Thyroid gland (tissue), 4 donors: ENCODE results near the gene MUS81. TPM values are rescaled to one million over a fixed set of nuclear protein-coding genes. Genes with fewer than 3 reads are reported as not detected.

ENCODE experiments used
- DNase-seq, 2 donors: peaks; one replicate each; pipeline ENCODE4 v3.0.0-alpha.2; 2019
- H3K27ac ChIP-seq, 3 donors: fragments of 200-600 bp; sonication (generic); 1 replicate in 2 of 3; 2 replicates in 1 of 3; pipeline ENCODE4 v1.5.1; 2016 to 2019; ENCODE audit warnings: mild to moderate bottlenecking in 1 of 3, moderate library complexity in 1 of 3
- H3K27me3 ChIP-seq: fragments of 200-600 bp; sonication (generic); one replicate; pipeline ENCODE4 v1.5.1; 2019
- H3K36me3 ChIP-seq, 2 donors: fragments of 200-600 bp; sonication (generic); one replicate each; pipeline ENCODE4 v1.5.1; 2016 to 2019
- H3K4me1 ChIP-seq, 2 donors: fragments of 200-600 bp; sonication (generic); one replicate each; pipeline ENCODE4 v1.5.1; 2017 to 2019
- H3K4me3 ChIP-seq, 3 donors: fragments of 200-600 bp; sonication (generic); replicated peaks in 1 of 3; 1 replicate in 2 of 3; 2 replicates in 1 of 3; pipeline ENCODE4 v1.5.1; 2016; ENCODE audit warnings: mild to moderate bottlenecking in 1 of 3
- H3K9me3 ChIP-seq: fragments of 200-600 bp; sonication (generic); one replicate; pipeline ENCODE4 v1.5.1; 2017
- CTCF ChIP-seq, 6 experiments: fragments of 200-600 bp in 3 of 6; fragments of 450-650 bp in 3 of 6; sonication (generic) in 3 of 6; IDR thresholded peaks; one replicate each; pipeline ENCODE4 v1.5.1; 2016 to 2019; ENCODE audit warnings: antibody characterized with exemption in 6 of 6, mild to moderate bottlenecking in 2 of 6, inconsistent platforms in 1 of 6, moderate library complexity in 1 of 6
- POLR2A ChIP-seq, 2 donors: fragments of 450-650 bp; IDR thresholded peaks; one replicate each; pipeline ENCODE4 v1.6.1; 2017; ENCODE audit warnings: antibody characterized with exemption in 2 of 2, mild to moderate bottlenecking in 2 of 2, moderate library complexity in 1 of 2
- WGBS, 2 donors: methylation state at CpG; one replicate each; pipeline ENCODE4 v1.1.5; 2017; 5-methylcytosine and 5-hydroxymethylcytosine counted together
- intact Hi-C: fragments of 100-400 bp; cut with DNase I; formaldehyde crosslinking; loops from one replicate; pipeline ENCODE4 v1.15.1; 2023
- total RNA-seq, 4 donors: library from RNA; depleted of rRNA; stranded (reverse); fragments of >200 nt; gene quantifications; one replicate each; pipeline ENCODE4 v1.2.3, GENCODE V29; 2016

The MUS81 gene
- total RNA-seq, 4 donors from 2014 or later: 31.8 to 61.9 (median 42.5) TPM

- TF ChIP-seq POLR2A (IDR thresholded peaks at IDR 0.05) (no peak), CTCF (IDR thresholded peaks at IDR 0.05) (peak in 1 of 6 experiments; percentile 16)
- no peak for DNase-seq
- WGBS, 2 donors: 20 to 21% methylated on average over 9 to 12 of the region's 14 CpGs
- Histone ChIP-seq H3K27me3 (no peaks in the 10 kb centered on the region), H3K4me1 (peaks cover 2 to 31% of the 10 kb centered on the region in 2 donors), H3K36me3 (no peaks in the 10 kb centered on the region), H3K27ac (no peak overlapping the region), H3K9me3 (no peaks in the 10 kb centered on the region), H3K4me3 (no peak overlapping the region)
- intact Hi-C loops: no loop called here
These were observed 51.7 kb downstream of the MUS81 start for GRCh38 chr11:65911682-65912568.

DNA sequence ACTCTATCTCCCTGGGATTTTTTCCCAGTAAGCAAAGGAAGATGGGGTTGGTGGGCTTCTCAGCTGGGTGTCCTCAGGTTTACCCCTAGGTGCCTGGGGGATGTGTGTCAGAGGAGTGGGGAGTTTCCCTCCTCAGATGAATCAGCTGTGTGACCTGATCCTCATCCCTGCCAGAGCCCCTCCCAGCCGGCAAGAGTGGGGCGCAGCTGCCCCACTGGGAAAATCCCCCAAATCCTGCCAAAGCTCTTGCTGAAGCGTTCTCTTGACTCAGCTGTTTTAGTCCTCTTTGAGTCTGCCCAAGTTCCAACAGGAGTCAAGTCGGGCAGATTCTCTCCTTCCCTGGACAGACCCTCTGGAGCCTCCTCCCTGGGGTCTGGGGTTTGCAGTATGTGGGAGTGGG lies 52.6 kb downstream of the MUS81 start:
- H3K4me3 ChIP-seq: no peak overlapping the region
- TF ChIP-seq POLR2A (IDR thresholded peaks at IDR 0.05) (no peak), CTCF (IDR thresholded peaks at IDR 0.05) (no peak)
- no peaks in the 10 kb centered on the region for H3K36me3 ChIP-seq
- H3K4me1 ChIP-seq: peaks cover 11 to 40% of the 10 kb centered on the region in 2 donors
- 67 to 70% methylated on average over 4 of the region's 4 CpGs for WGBS, 2 donors
- no peak for DNase-seq
- H3K27ac ChIP-seq: no peak overlapping the region
- H3K27me3 ChIP-seq: no peaks in the 10 kb centered on the region
- H3K9me3 ChIP-seq: no peaks in the 10 kb centered on the region
- intact Hi-C loops: no loop called here

GRCh38 chr11:65915101-65915820 lies 55.0 kb downstream of the MUS81 start:
- intact Hi-C loops: loop anchor here (5.0 kb wide), 1 partner anchor 47 kb away; the partner anchor contains the start of gene SART1
- peak overlapping the region in 2 of 3 donors; percentile 46 to 73 for H3K27ac ChIP-seq
- H3K4me3 ChIP-seq: no peak overlapping the region
- no peak for DNase-seq
- 54 to 56% methylated on average over 9 to 10 of the region's 10 CpGs for WGBS, 2 donors
- TF ChIP-seq CTCF (IDR thresholded peaks at IDR 0.05) (no peak), POLR2A (IDR thresholded peaks at IDR 0.05) (no peak)
- no peaks in the 10 kb centered on the region for H3K27me3 ChIP-seq
- no peaks in the 10 kb centered on the region for H3K36me3 ChIP-seq
- no peaks in the 10 kb centered on the region for H3K9me3 ChIP-seq
- H3K4me1 ChIP-seq: peaks cover 18 to 47% of the 10 kb centered on the region in 2 donors

GRCh38 chr11:65915821-65916251 lies 55.6 kb downstream of the MUS81 start:
- intact Hi-C loops: loop anchor here (5.0 kb wide), 1 partner anchor 46 kb away; the partner anchor contains the start of gene SART1
- peaks cover 24 to 52% of the 10 kb centered on the region in 2 donors for H3K4me1 ChIP-seq
- H3K27ac ChIP-seq: peak overlapping the region in 2 of 3 donors; percentile 46 to 73
- H3K9me3 ChIP-seq: no peaks in the 10 kb centered on the region
- 45 to 56% methylated on average over 11 to 13 of the region's 13 CpGs for WGBS, 2 donors
- no peak overlapping the region for H3K4me3 ChIP-seq
- H3K27me3 ChIP-seq: no peaks in the 10 kb centered on the region
- TF ChIP-seq POLR2A (IDR thresholded peaks at IDR 0.05): no peak
- TF ChIP-seq CTCF (IDR thresholded peaks at IDR 0.05): no peak
- DNase-seq: peak in 1 of 2 donors; percentile 42
- no peaks in the 10 kb centered on the region for H3K36me3 ChIP-seq

Other genes with a start within 250 kb of the MUS81 start
- gene MAP3K11, start 246.2 kb upstream of the MUS81 start, total RNA-seq: 10 to 100 TPM; 43.1 to 67.8 (median 51.3) TPM
- 10 to 100 TPM; 18.9 to 54.2 (median 47.0) TPM for gene PCNX3, start 244.7 kb upstream of the MUS81 start, total RNA-seq
- gene SIPA1, start 222.3 kb upstream of the MUS81 start, total RNA-seq: 10 to 100 TPM; 19.2 to 40.6 (median 32.7) TPM
- gene RELA, start 197.5 kb upstream of the MUS81 start, total RNA-seq: 10 to 100 TPM; 40.3 to 55.8 (median 48.7) TPM
- gene KAT5, start 148.2 kb upstream of the MUS81 start, total RNA-seq: 100 to 1,000 TPM in 1 of 4 donors, 10 to 100 TPM in 3; 78.5 to 114 (median 81.1) TPM
- gene RNASEH2C, start 139.6 kb upstream of the MUS81 start, total RNA-seq: 100 to 1,000 TPM in 3 of 4 donors, 10 to 100 TPM in 1; 48.8 to 135 (median 118) TPM
- gene AP5B1, start 79.5 kb upstream of the MUS81 start, total RNA-seq: 10 to 100 TPM; 21.8 to 43.2 (median 25.3) TPM
- 1 to 10 TPM; 1.1 to 6.6 (median 5.2) TPM for gene OVOL1, start 73.4 kb upstream of the MUS81 start, total RNA-seq
- under 1 TPM in 1 of 4 donors, not detected in 3; 0.45 TPM for gene SNX32, start 26.5 kb upstream of the MUS81 start, total RNA-seq
- gene CFL1, start 2.3 kb upstream of the MUS81 start, total RNA-seq: 100 to 1,000 TPM; 330 to 581 (median 494) TPM
- 100 to 1,000 TPM in 2 of 4 donors, 10 to 100 TPM in 2; 70.7 to 125 (median 91.4) TPM for gene EFEMP2, start 12.4 kb downstream of the MUS81 start, total RNA-seq
- 1 to 10 TPM in 3 of 4 donors, under 1 TPM in 1; 0.67 to 7.6 (median 2.7) TPM for gene CTSW, start 19.4 kb downstream of the MUS81 start, total RNA-seq
- gene FIBP, start 28.0 kb downstream of the MUS81 start, total RNA-seq: 100 to 1,000 TPM in 2 of 4 donors, 10 to 100 TPM in 2; 65.9 to 128 (median 109) TPM
- gene CCDC85B, start 30.2 kb downstream of the MUS81 start, total RNA-seq: 10 to 100 TPM; 29.8 to 73.8 (median 42.9) TPM
- gene FOSL1, start 40.0 kb downstream of the MUS81 start, total RNA-seq: 1 to 10 TPM in 3 of 4 donors, under 1 TPM in 1; 0.33 to 1.6 (median 1.5) TPM
- gene C11orf68, start 58.6 kb downstream of the MUS81 start, total RNA-seq: 10 to 100 TPM; 17.7 to 27.1 (median 20.9) TPM
- 100 to 1,000 TPM in 3 of 4 donors, 10 to 100 TPM in 1; 82.0 to 184 (median 132) TPM for gene DRAP1, start 59.0 kb downstream of the MUS81 start, total RNA-seq
- under 1 TPM in 1 of 4 donors, not detected in 3; 0.33 TPM for gene TSGA10IP, start 85.0 kb downstream of the MUS81 start, total RNA-seq
- gene SART1, start 101.3 kb downstream of the MUS81 start, total RNA-seq: 10 to 100 TPM; 22.2 to 46.1 (median 24.2) TPM
- 10 to 100 TPM; 25.3 to 39.4 (median 28.3) TPM for gene EIF1AD, start 141.7 kb downstream of the MUS81 start, total RNA-seq
- 10 to 100 TPM; 66.9 to 86.7 (median 78.3) TPM for gene BANF1, start 142.1 kb downstream of the MUS81 start, total RNA-seq
- 10 to 100 TPM in 3 of 4 donors, 1 to 10 TPM in 1; 7.1 to 53.1 (median 30.6) TPM for gene CST6, start 151.6 kb downstream of the MUS81 start, total RNA-seq
- gene CATSPER1, start 166.0 kb downstream of the MUS81 start, total RNA-seq: not detected
- gene GAL3ST3, start 188.7 kb downstream of the MUS81 start, total RNA-seq: 100 to 1,000 TPM in 2 of 4 donors, 10 to 100 TPM in 2; 49.2 to 154 (median 118) TPM
- 100 to 1,000 TPM; 149 to 231 (median 158) TPM for gene SF3B2, start 191.9 kb downstream of the MUS81 start, total RNA-seq
- gene PACS1, start 209.8 kb downstream of the MUS81 start, total RNA-seq: 10 to 100 TPM; 39.6 to 67.7 (median 59.7) TPM